Activated T-helper 2 cell treated with anti-CD3 and anti-CD28 coated beads, Interferon-gamma antibody, Interleukin-2, Interleukin-4, amounts not matched to agents 10 μg/mL and 5 μg/mL and 100 μg/mL, durations not matched to agents 14 hours and 24 hours and 36 hours (primary cell): ENCODE results near the gene UBQLN3. TPM values are rescaled to one million over a fixed set of nuclear protein-coding genes. Genes with fewer than 3 reads are reported as not detected.

Experiments
- DNase-seq: peaks from one replicate; pipeline ENCODE4 v3.0.0; 2021; ENCODE audit warnings: low spot score
- H3K27ac Mint-ChIP-seq: one replicate; pipeline ENCODE4 v1.8.0; 2021; ENCODE audit warnings: mixed read lengths
- H3K27me3 Mint-ChIP-seq: one replicate; pipeline ENCODE4 v1.8.0; 2021; ENCODE audit warnings: low read depth, mixed read lengths
- H3K36me3 Mint-ChIP-seq: one replicate; pipeline ENCODE4 v1.8.0; 2021; ENCODE audit warnings: low read depth, mixed read lengths
- H3K4me1 Mint-ChIP-seq: one replicate; pipeline ENCODE4 v1.8.0; 2021; ENCODE audit warnings: low read depth, mixed read lengths
- H3K4me3 Mint-ChIP-seq: one replicate; pipeline ENCODE4 v1.8.0; 2021; ENCODE audit warnings: low read depth, mild to moderate bottlenecking, moderate library complexity, mixed read lengths
- H3K9me3 Mint-ChIP-seq: one replicate; pipeline ENCODE4 v1.8.0; 2021; ENCODE audit warnings: mixed read lengths
- intact Hi-C: fragments of 100-400 bp; cut with micrococcal nuclease; formaldehyde crosslinking; loops from one replicate; pipeline ENCODE4 v1.15.1; 2023
- total RNA-seq: library from RNA; stranded (reverse); gene quantifications from 2 replicates; pipeline ENCODE4 v1.2.3, GENCODE V29; 2022

UBQLN3 gene
- total RNA-seq, 1 donor from 2014 or later = not detected

- Mint-ChIP-seq H3K36me3 (no peaks in the 10 kb centered on the region), H3K4me3 (no peak overlapping the region), H3K9me3 (no peaks in the 10 kb centered on the region), H3K27ac (no peak overlapping the region), H3K4me1 (no peaks in the 10 kb centered on the region), H3K27me3 (no peaks in the 10 kb centered on the region)
- intact Hi-C loops = no loop called here
- no peak for DNase-seq
Observed at GRCh38 chr11:5527716-5528115, 18.0 kb upstream of the UBQLN3 start.

- no peak overlapping the region for H3K4me3 Mint-ChIP-seq
- no peaks in the 10 kb centered on the region for H3K27me3 Mint-ChIP-seq
- no peaks in the 10 kb centered on the region for H3K4me1 Mint-ChIP-seq
- no peak overlapping the region for H3K27ac Mint-ChIP-seq
- H3K36me3 Mint-ChIP-seq = no peaks in the 10 kb centered on the region
- no peak for DNase-seq
- no peaks in the 10 kb centered on the region for H3K9me3 Mint-ChIP-seq
- intact Hi-C loops = no loop called here
Observed at GRCh38 chr11:5524756-5525155, 15.0 kb upstream of the UBQLN3 start.

GRCh38 chr11:5522308-5522707 lies 12.6 kb upstream of the UBQLN3 start:
- H3K27me3 Mint-ChIP-seq = no peaks in the 10 kb centered on the region
- intact Hi-C loops = no loop called here
- H3K9me3 Mint-ChIP-seq = no peaks in the 10 kb centered on the region
- no peak overlapping the region for H3K27ac Mint-ChIP-seq
- no peak overlapping the region for H3K4me3 Mint-ChIP-seq
- H3K4me1 Mint-ChIP-seq = no peaks in the 10 kb centered on the region
- DNase-seq = no peak
- no peaks in the 10 kb centered on the region for H3K36me3 Mint-ChIP-seq

DNA sequence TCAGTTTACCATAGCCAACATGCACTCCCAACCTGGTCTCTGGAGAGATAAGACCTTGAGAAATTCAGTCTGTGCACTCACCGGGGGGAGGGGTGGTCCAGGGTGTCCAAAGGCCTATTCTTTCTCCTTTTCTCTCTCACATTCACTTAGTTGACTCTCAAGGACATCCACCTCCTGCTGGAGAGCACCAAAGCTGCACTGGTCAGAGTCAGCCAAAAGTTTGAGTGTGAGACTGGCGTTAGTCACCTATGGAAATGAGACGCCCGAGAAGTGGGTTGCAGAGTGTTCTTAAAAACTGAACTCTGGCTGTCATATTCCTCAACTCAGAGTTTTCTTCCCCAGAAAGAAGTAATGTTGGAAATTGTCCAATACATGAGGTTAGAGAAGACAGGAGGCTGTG lies 11.8 kb upstream of the UBQLN3 start:
- intact Hi-C loops = no loop called here
- Mint-ChIP-seq H3K27me3 (no peaks in the 10 kb centered on the region), H3K36me3 (no peaks in the 10 kb centered on the region), H3K27ac (no peak overlapping the region), H3K9me3 (no peaks in the 10 kb centered on the region), H3K4me1 (no peaks in the 10 kb centered on the region), H3K4me3 (no peak overlapping the region)
- no peak for DNase-seq

- Mint-ChIP-seq H3K36me3 (no peaks in the 10 kb centered on the region), H3K9me3 (no peaks in the 10 kb centered on the region), H3K27ac (no peak within 1 kb of the TSS), H3K4me1 (no peaks in the 10 kb centered on the region), H3K27me3 (peaks cover 4% of the 10 kb centered on the region), H3K4me3 (no peak within 1 kb of the TSS)
- intact Hi-C loops = no loop called here
- DNase-seq = no peak
Observed at GRCh38 chr11:5516599-5516998, 6.8 kb upstream of the UBQLN3 start, which contains the start of gene UBQLNL. Gene UBQLNL (minus strand): TSS chr11:5516699. CDS start chr11:5516441, 258 bp downstream.

DNA sequence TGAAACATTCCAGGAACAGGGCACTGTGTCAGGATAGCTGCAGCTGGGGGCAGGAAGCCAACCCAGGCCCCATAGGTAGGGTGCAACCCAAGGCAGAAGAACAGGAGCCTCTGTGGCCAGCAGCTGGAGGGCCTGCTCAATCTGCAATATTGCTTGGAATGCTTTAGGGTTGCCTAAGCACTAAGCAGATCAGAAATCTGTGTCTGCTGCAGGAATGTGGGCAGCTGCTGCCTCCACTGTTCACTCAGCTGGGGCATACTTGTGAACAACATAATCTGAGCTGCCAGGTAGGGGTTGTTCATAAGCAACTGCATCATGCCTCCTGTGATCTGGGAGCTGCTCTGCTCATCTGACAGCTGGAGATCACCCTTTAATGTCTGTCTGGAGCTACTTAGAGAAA lies 5.1 kb upstream of the UBQLN3 start:
- no peak overlapping the region for H3K27ac Mint-ChIP-seq
- no peaks in the 10 kb centered on the region for H3K9me3 Mint-ChIP-seq
- intact Hi-C loops = no loop called here
- no peaks in the 10 kb centered on the region for H3K4me1 Mint-ChIP-seq
- peaks cover 10% of the 10 kb centered on the region for H3K27me3 Mint-ChIP-seq
- no peak overlapping the region for H3K4me3 Mint-ChIP-seq
- H3K36me3 Mint-ChIP-seq = no peaks in the 10 kb centered on the region
- no peak for DNase-seq

GRCh38 chr11:5508605-5509004 lies 1.2 kb downstream of the UBQLN3 start:
- no peak overlapping the region for H3K27ac Mint-ChIP-seq
- H3K9me3 Mint-ChIP-seq = no peaks in the 10 kb centered on the region

GRCh38 chr11:5507933-5508305 lies 1.8 kb downstream of the UBQLN3 start:
- H3K4me3 Mint-ChIP-seq = no peak overlapping the region
- no peaks in the 10 kb centered on the region for H3K4me1 Mint-ChIP-seq
- H3K27me3 Mint-ChIP-seq = peaks cover 7% of the 10 kb centered on the region
- DNase-seq = no peak
- H3K9me3 Mint-ChIP-seq = no peaks in the 10 kb centered on the region
- H3K36me3 Mint-ChIP-seq = no peaks in the 10 kb centered on the region
- intact Hi-C loops = no loop called here
- H3K27ac Mint-ChIP-seq = no peak overlapping the region

More at GRCh38 chr11:5508605-5509004, 1.2 kb downstream of the UBQLN3 start:
- H3K4me1 Mint-ChIP-seq = no peaks in the 10 kb centered on the region
- no peaks in the 10 kb centered on the region for H3K36me3 Mint-ChIP-seq
- H3K4me3 Mint-ChIP-seq = no peak overlapping the region
- intact Hi-C loops = no loop called here
- H3K27me3 Mint-ChIP-seq = peaks cover 10% of the 10 kb centered on the region
- no peak for DNase-seq

GRCh38 chr11:5507177-5507932 lies 2.4 kb downstream of the UBQLN3 start:
- intact Hi-C loops = no loop called here
- Mint-ChIP-seq H3K27me3 (peaks cover 6% of the 10 kb centered on the region), H3K4me1 (no peaks in the 10 kb centered on the region), H3K27ac (no peak overlapping the region), H3K36me3 (no peaks in the 10 kb centered on the region), H3K4me3 (no peak overlapping the region), H3K9me3 (no peaks in the 10 kb centered on the region)
- DNase-seq = no peak

- no peak overlapping the region for H3K4me3 Mint-ChIP-seq
- DNase-seq = no peak
- H3K4me1 Mint-ChIP-seq = no peaks in the 10 kb centered on the region
- intact Hi-C loops = no loop called here
- H3K27ac Mint-ChIP-seq = no peak overlapping the region
- H3K27me3 Mint-ChIP-seq = peaks cover 2% of the 10 kb centered on the region
- H3K36me3 Mint-ChIP-seq = no peaks in the 10 kb centered on the region
- H3K9me3 Mint-ChIP-seq = no peaks in the 10 kb centered on the region
Observed at GRCh38 chr11:5505363-5506048, 4.3 kb downstream of the UBQLN3 start.

GRCh38 chr11:5504403-5504921 lies 5.3 kb downstream of the UBQLN3 start:
- intact Hi-C loops = no loop called here
- Mint-ChIP-seq H3K4me1 (no peaks in the 10 kb centered on the region), H3K9me3 (no peaks in the 10 kb centered on the region), H3K27ac (no peak overlapping the region), H3K4me3 (no peak overlapping the region), H3K36me3 (no peaks in the 10 kb centered on the region), H3K27me3 (peaks cover 4% of the 10 kb centered on the region)
- DNase-seq = no peak

GRCh38 chr11:5500393-5500801 lies 9.4 kb downstream of the UBQLN3 start:
- no peaks in the 10 kb centered on the region for H3K4me1 Mint-ChIP-seq
- H3K9me3 Mint-ChIP-seq = no peaks in the 10 kb centered on the region
- intact Hi-C loops = no loop called here
- H3K27ac Mint-ChIP-seq = no peak overlapping the region
- H3K4me3 Mint-ChIP-seq = no peak overlapping the region
- H3K36me3 Mint-ChIP-seq = no peaks in the 10 kb centered on the region
- no peak for DNase-seq
- H3K27me3 Mint-ChIP-seq = peaks cover 5% of the 10 kb centered on the region

GRCh38 chr11:5499671-5500070 lies 10.1 kb downstream of the UBQLN3 start:
- Mint-ChIP-seq H3K9me3 (no peaks in the 10 kb centered on the region), H3K36me3 (no peaks in the 10 kb centered on the region), H3K27ac (no peak overlapping the region), H3K27me3 (peaks cover 5% of the 10 kb centered on the region), H3K4me3 (no peak overlapping the region), H3K4me1 (no peaks in the 10 kb centered on the region)
- no peak for DNase-seq
- intact Hi-C loops = no loop called here
